Esophagus squamous epithelium (tissue), 5 donors: ENCODE results near the gene LGR6. TPM values are rescaled to one million over a fixed set of nuclear protein-coding genes. Genes with fewer than 3 reads are reported as not detected.
"Not testable (repeated sequence)": the region's sequence is repeated elsewhere in the genome, so short reads cannot be mapped to it uniquely, and the experiment has no call there.

ENCODE experiments used
- DNase-seq: peaks from one replicate; lab custom pipeline; 2025; lab: John Stamatoyannopoulos, UW
- H3K27ac ChIP-seq, 4 donors: fragments of 200-600 bp; sonication (generic); one replicate each; pipeline ENCODE4 v1.5.1; 2016 to 2019; ENCODE audit warnings: mild to moderate bottlenecking in 1 of 4
- H3K27me3 ChIP-seq, 4 donors: fragments of 200-600 bp; sonication (generic); 1 replicate in 3 of 4; 2 replicates in 1 of 4; pipeline versions ENCODE4 v1.5.1 to v1.6.0; 2017 to 2021; ENCODE audit warnings: antibody characterized with exemption in 1 of 4
- H3K36me3 ChIP-seq, 3 donors: fragments of 200-600 bp; sonication (generic); one replicate each; pipeline ENCODE4 v1.5.1; 2016 to 2019
- H3K4me1 ChIP-seq, 3 donors: fragments of 200-600 bp; sonication (generic); one replicate each; pipeline ENCODE4 v1.5.1; 2017 to 2019
- H3K4me3 ChIP-seq, 4 donors: fragments of 200-600 bp; sonication (generic); 1 replicate in 3 of 4; 2 replicates in 1 of 4; pipeline ENCODE4 v1.5.1; 2016 to 2019; ENCODE audit warnings: mild to moderate bottlenecking in 2 of 4, moderate library complexity in 1 of 4
- H3K9me3 ChIP-seq, 3 donors: fragments of 200-600 bp; sonication (generic); one replicate each; pipeline ENCODE4 v1.5.1; 2016 to 2019
- POLR2A ChIP-seq, 4 donors: fragments of 450-650 bp; IDR thresholded peaks; one replicate each; pipeline ENCODE4 v1.6.1; 2017; ENCODE audit warnings: antibody characterized with exemption in 4 of 4, mild to moderate bottlenecking in 4 of 4, moderate library complexity in 3 of 4
- WGBS, 2 donors: methylation state at CpG; one replicate each; pipeline ENCODE4 v1.1.5; 2018; 5-methylcytosine and 5-hydroxymethylcytosine counted together
- intact Hi-C: fragments of 100-400 bp; cut with DNase I; formaldehyde crosslinking; loops from one replicate; pipeline ENCODE4 v1.15.0; 2022
- total RNA-seq, 4 donors: library from RNA; depleted of rRNA; stranded (reverse); fragments of >200 nt; gene quantifications; one replicate each; pipeline ENCODE4 v1.1.0, GENCODE V29; 2016
- TF ChIP-seq, protein P1 (sequence below), 6 experiments: fragments of 450-650 bp in 4 of 6; fragments of 200-600 bp in 2 of 6; sonication (generic) in 2 of 6; IDR thresholded peaks; one replicate each; pipeline ENCODE4 v1.5.1; 2016 to 2019; ENCODE audit warnings: antibody characterized with exemption in 6 of 6, mild to moderate bottlenecking in 4 of 6, moderate library complexity in 4 of 6
- donor health status: DM: yes; HTN: yes; CAD: no.

LGR6 gene
- total RNA-seq, 4 donors from 2014 or later = 0.53 to 6.4 (median 2.9) TPM

DNA sequence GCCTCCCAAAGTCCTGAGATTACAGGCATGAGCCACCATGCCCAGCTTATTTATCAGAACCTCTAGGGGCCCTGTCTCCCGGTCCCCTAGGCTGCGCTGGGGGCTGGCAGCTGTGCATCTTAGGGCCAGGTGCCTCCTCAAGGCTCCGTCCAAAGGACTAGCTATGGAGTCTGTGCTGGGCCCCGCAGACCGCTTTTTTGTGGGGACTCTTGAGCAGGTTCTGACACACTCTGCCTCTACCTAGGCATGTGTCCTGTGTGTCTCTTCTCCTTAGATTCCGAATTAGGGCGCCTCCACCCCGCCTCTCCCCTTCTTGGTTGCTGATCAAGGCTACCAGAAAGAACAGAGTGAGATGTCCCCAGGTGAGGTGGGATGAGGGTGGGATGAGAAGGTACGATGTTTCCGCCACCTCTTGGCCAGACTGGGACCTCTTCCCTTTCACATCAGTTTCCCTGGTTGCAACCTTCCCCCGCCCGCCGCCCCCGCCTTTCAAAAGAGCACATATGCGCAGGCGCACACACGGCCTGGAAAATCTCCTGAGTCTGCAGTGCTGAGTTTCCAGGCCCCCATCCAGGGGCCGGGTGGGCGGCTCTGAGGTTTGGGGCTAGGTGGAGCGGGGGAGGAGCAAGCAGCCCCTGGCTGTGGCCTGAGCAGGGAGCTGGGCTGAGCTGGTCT, 28.2 kb upstream of the LGR6 start:
- H3K4me3 ChIP-seq = no peak overlapping the region
- intact Hi-C loops = no loop called here
- H3K27ac ChIP-seq = no peak overlapping the region
- no peak for DNase-seq
- H3K36me3 ChIP-seq = no peaks in the 10 kb centered on the region
- WGBS, 2 donors = 81% methylated on average over 13 of the region's 20 CpGs; no CpG with 5 or more reads in 1 of the 2 donors
- H3K27me3 ChIP-seq = peaks cover 0 to 12% (median 0%) of the 10 kb centered on the region in 4 donors
- H3K9me3 ChIP-seq = no peaks in the 10 kb centered on the region
- TF ChIP-seq POLR2A (IDR thresholded peaks at IDR 0.05) = no peak
- TF ChIP-seq, protein P1, sequence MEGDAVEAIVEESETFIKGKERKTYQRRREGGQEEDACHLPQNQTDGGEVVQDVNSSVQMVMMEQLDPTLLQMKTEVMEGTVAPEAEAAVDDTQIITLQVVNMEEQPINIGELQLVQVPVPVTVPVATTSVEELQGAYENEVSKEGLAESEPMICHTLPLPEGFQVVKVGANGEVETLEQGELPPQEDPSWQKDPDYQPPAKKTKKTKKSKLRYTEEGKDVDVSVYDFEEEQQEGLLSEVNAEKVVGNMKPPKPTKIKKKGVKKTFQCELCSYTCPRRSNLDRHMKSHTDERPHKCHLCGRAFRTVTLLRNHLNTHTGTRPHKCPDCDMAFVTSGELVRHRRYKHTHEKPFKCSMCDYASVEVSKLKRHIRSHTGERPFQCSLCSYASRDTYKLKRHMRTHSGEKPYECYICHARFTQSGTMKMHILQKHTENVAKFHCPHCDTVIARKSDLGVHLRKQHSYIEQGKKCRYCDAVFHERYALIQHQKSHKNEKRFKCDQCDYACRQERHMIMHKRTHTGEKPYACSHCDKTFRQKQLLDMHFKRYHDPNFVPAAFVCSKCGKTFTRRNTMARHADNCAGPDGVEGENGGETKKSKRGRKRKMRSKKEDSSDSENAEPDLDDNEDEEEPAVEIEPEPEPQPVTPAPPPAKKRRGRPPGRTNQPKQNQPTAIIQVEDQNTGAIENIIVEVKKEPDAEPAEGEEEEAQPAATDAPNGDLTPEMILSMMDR (IDR thresholded peaks at IDR 0.05) = no peak
- H3K4me1 ChIP-seq = peaks cover 0 to 50% (median 0%) of the 10 kb centered on the region in 3 donors

DNA sequence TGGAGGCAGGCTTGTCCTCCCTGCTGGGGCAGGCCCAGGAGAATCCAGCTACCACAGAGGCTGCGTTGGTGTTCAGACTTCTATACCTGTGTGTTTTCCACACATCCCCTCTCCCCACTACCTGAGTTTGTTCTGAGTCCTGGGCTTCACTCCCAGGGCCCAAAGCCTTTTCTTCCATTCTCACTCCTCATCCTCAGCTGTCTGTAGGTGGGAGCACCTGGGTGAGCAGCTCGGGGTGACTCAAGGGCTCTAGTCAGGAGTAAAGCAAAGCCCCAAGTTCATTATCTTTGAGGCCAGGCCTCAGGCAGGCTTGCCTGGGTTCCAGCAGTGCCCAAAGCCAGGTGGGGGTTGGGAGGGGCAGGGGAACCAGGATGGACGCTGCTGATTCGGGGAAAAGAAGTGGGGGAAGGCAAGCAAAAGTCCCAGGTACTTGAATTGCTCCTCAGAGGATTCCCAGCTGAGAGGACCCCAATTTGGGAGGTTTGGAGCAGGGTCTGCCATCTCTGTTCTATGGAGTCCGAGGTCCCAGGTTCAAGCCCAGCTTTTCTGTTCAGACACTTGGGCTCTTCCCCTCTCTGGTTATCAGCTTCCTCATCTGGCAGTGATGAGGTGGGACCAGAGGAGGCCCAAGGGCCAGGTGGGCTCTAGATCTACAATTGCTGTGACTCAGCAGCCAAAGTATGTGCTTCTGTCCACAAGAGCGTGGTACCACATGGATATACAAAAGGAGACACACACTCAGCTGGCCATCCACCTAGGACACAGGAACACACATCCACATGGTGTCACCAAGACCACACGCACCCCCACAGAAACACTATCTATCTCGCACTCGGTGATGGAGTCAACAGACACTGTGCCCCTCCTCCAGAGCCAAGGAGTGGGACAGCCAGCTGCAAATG, 27.4 kb upstream of the LGR6 start:
- H3K36me3 ChIP-seq = no peaks in the 10 kb centered on the region
- peaks cover 0 to 12% (median 0%) of the 10 kb centered on the region in 4 donors for H3K27me3 ChIP-seq
- peaks cover 0 to 45% (median 0%) of the 10 kb centered on the region in 3 donors for H3K4me1 ChIP-seq
- H3K9me3 ChIP-seq = no peaks in the 10 kb centered on the region
- no peak for DNase-seq
- H3K27ac ChIP-seq = no peak overlapping the region
- intact Hi-C loops = no loop called here
- WGBS, 2 donors = 84 to 98% methylated on average over 7 to 8 of the region's 9 CpGs
- no peak overlapping the region for H3K4me3 ChIP-seq
- TF ChIP-seq, protein P1 (IDR thresholded peaks at IDR 0.05) = no peak
- no peak for TF ChIP-seq POLR2A (IDR thresholded peaks at IDR 0.05)

DNA sequence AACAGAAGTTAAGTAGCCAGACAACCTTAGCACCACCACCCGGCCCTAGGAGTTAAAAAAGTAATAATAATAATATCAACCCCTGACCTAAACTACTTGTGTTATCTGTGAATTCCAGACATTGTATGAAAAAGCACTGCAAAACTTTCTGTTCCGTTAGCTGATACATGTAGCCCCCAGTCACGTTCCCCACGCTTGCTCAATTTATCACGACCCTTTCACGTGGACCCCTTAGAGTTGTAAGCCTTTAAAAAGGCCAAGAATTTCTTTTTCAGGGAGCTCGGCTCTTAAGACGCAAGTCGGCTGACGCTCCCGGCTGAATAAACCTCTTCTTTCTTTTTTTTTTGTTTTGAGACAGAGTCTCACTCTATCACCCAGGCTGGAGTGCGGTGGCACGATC, 26.5 kb upstream of the LGR6 start:
- DNase-seq, H3K4me3 ChIP-seq, H3K9me3 ChIP-seq, H3K36me3 ChIP-seq, intact Hi-C loops, H3K27ac ChIP-seq: not testable (repeated sequence)
- peaks cover 0 to 36% (median 0%) of the 10 kb centered on the region in 3 donors for H3K4me1 ChIP-seq
- H3K27me3 ChIP-seq = peaks cover 0 to 12% (median 0%) of the 10 kb centered on the region in 4 donors
- WGBS, 2 donors = 83 to 85% methylated on average over 13 of the region's 13 CpGs

DNA sequence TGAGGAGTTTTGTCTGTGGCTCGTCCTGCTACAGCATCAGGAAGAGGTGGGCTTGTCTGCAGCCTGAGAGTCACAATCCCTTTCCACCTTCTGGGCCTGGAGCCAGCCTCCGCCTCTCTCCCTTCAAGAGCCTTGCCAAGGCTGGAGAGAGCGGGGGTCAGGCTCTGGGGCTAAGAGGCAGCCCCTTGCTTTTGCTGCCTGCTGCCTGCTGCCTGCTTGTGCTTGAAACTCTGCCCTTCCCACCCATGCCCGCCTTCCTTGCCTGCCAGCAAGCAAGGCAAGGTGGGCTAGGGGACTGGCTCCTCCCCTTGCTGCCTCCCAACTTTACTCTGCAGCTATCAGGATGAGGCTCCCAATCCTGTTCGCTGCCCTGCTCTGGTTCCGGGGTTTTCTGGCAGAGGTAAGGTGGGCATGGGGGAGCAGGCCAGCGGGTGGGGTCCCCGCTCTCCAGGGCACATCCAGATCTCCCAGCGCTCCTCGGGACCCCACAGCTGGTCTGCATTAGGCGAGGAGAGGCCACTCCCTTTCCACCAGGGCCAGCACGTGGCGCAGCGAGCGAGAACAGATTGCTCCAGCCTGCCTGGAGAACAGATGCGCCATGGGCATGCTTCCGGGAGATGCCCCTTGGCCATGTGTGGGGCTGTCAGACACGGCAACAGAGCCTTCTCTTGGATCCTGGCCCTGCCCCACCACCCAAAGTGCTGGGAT, 25.7 kb upstream of the LGR6 start:
- H3K36me3 ChIP-seq = no peaks in the 10 kb centered on the region
- TF ChIP-seq, protein P1 (IDR thresholded peaks at IDR 0.05) = no peak
- no peak for TF ChIP-seq POLR2A (IDR thresholded peaks at IDR 0.05)
- no peak overlapping the region for H3K4me3 ChIP-seq
- no peak for DNase-seq
- H3K4me1 ChIP-seq = peaks cover 0 to 28% (median 0%) of the 10 kb centered on the region in 3 donors
- WGBS, 2 donors = 52 to 60% methylated on average over 4 of the region's 18 CpGs
- no peaks in the 10 kb centered on the region for H3K9me3 ChIP-seq
- peaks cover 0 to 12% (median 0%) of the 10 kb centered on the region in 4 donors for H3K27me3 ChIP-seq
- intact Hi-C loops = no loop called here
- no peak overlapping the region for H3K27ac ChIP-seq

DNA sequence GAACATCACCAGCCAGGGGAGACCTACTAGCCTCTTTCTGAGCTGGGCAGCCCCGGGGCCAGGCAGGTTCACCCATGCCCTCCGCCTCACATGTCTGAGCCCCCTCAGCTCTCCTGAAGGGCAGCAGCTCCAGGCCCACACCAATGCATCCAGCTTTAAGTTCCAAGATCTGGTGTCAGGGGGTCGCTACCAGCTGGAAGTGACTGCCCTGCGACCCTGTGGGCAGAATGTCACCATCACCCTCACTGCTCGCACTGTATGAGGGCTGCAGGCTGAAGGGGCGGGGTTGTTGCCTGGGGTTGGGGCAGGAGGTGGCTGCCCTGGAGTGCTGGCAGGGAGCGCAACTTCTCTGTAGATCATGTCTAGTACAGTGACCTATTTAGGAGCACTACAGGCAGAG, 24.7 kb upstream of the LGR6 start:
- no peak for DNase-seq
- no peak for TF ChIP-seq POLR2A (IDR thresholded peaks at IDR 0.05)
- TF ChIP-seq, protein P1 (IDR thresholded peaks at IDR 0.05) = no peak
- Histone ChIP-seq H3K36me3 (no peaks in the 10 kb centered on the region), H3K4me1 (peaks cover 0 to 18% (median 0%) of the 10 kb centered on the region in 3 donors), H3K27me3 (peaks cover 0 to 6% (median 0%) of the 10 kb centered on the region in 4 donors), H3K27ac (no peak overlapping the region), H3K9me3 (no peaks in the 10 kb centered on the region), H3K4me3 (no peak overlapping the region)
- WGBS, 2 donors = 100% methylated on average over 1 of the region's 7 CpGs
- intact Hi-C loops = no loop called here
